ENCODE measurements around the gene MUC5AC.

MUC5AC gene

GRCh38 chr11:1192741-1193325 is 35.1 kb downstream of the MUC5AC start:
- DNase-seq (ENCODE audit: low read depth), result no peak
- no peak overlapping the region for H3K4me3 ChIP-seq (ENCODE audit: low read depth, low read length)

GRCh38 chr11:1193326-1194230 is 35.8 kb downstream of the MUC5AC start:
- H3K4me3 ChIP-seq (ENCODE audit: low read depth, low read length), result no peak overlapping the region
- DNase-seq (ENCODE audit: low read depth), result no peak

- DNase-seq (ENCODE audit: low read depth), result no peak
- H3K4me3 ChIP-seq (ENCODE audit: low read depth, low read length), result no peak overlapping the region
Observed at GRCh38 chr11:1194231-1194976, 36.7 kb downstream of the MUC5AC start.

GRCh38 chr11:1194977-1195681 is 37.4 kb downstream of the MUC5AC start:
- no peak for DNase-seq (ENCODE audit: low read depth)

GRCh38 chr11:1195682-1196515 is 38.1 kb downstream of the MUC5AC start:
- no peak for DNase-seq (ENCODE audit: low read depth)
- no peak overlapping the region for H3K4me3 ChIP-seq (ENCODE audit: low read depth, low read length)

More at GRCh38 chr11:1194977-1195681, 37.4 kb downstream of the MUC5AC start:
- H3K4me3 ChIP-seq (ENCODE audit: low read depth, low read length), result no peak overlapping the region

GRCh38 chr11:1196516-1197391 is 39.0 kb downstream of the MUC5AC start:
- no peak overlapping the region for H3K4me3 ChIP-seq (ENCODE audit: low read depth, low read length)
- no peak for DNase-seq (ENCODE audit: low read depth)

- DNase-seq (ENCODE audit: low read depth), result no peak
- H3K4me3 ChIP-seq (ENCODE audit: low read depth, low read length), result no peak overlapping the region
Observed at GRCh38 chr11:1197431-1197885, 39.7 kb downstream of the MUC5AC start.

GRCh38 chr11:1197886-1198560 is 40.3 kb downstream of the MUC5AC start:
- no peak for DNase-seq (ENCODE audit: low read depth)

GRCh38 chr11:1198561-1199240 is 40.9 kb downstream of the MUC5AC start:
- no peak for DNase-seq (ENCODE audit: low read depth)
- no peak overlapping the region for H3K4me3 ChIP-seq (ENCODE audit: low read depth, low read length)

More at GRCh38 chr11:1197886-1198560, 40.3 kb downstream of the MUC5AC start:
- H3K4me3 ChIP-seq (ENCODE audit: low read depth, low read length), result no peak overlapping the region

GRCh38 chr11:1199241-1199750 is 41.5 kb downstream of the MUC5AC start:
- no peak for DNase-seq (ENCODE audit: low read depth)
- no peak overlapping the region for H3K4me3 ChIP-seq (ENCODE audit: low read depth, low read length)

GRCh38 chr11:1199751-1200610 is 42.2 kb downstream of the MUC5AC start:
- no peak overlapping the region for H3K4me3 ChIP-seq (ENCODE audit: low read depth, low read length)
- no peak for DNase-seq (ENCODE audit: low read depth)

- no peak overlapping the region for H3K4me3 ChIP-seq (ENCODE audit: low read depth, low read length)
- no peak for DNase-seq (ENCODE audit: low read depth)
Observed at GRCh38 chr11:1200611-1201191, 42.9 kb downstream of the MUC5AC start.

GRCh38 chr11:1201395-1202153 is 43.8 kb downstream of the MUC5AC start:
- no peak for DNase-seq (ENCODE audit: low read depth)
- no peak overlapping the region for H3K4me3 ChIP-seq (ENCODE audit: low read depth, low read length)

- DNase-seq (ENCODE audit: low read depth), result no peak
- no peak overlapping the region for H3K4me3 ChIP-seq (ENCODE audit: low read depth, low read length)
Observed at GRCh38 chr11:1202154-1202775, 44.5 kb downstream of the MUC5AC start.
